ENCODE measurements around the gene DQX1. TPM values are rescaled to one million over a fixed set of nuclear protein-coding genes. Genes with fewer than 3 reads are reported as not detected.

DQX1 gene
- total RNA-seq, 2 experiments from 2014 or later: 0.20 to 0.39 TPM

DNA sequence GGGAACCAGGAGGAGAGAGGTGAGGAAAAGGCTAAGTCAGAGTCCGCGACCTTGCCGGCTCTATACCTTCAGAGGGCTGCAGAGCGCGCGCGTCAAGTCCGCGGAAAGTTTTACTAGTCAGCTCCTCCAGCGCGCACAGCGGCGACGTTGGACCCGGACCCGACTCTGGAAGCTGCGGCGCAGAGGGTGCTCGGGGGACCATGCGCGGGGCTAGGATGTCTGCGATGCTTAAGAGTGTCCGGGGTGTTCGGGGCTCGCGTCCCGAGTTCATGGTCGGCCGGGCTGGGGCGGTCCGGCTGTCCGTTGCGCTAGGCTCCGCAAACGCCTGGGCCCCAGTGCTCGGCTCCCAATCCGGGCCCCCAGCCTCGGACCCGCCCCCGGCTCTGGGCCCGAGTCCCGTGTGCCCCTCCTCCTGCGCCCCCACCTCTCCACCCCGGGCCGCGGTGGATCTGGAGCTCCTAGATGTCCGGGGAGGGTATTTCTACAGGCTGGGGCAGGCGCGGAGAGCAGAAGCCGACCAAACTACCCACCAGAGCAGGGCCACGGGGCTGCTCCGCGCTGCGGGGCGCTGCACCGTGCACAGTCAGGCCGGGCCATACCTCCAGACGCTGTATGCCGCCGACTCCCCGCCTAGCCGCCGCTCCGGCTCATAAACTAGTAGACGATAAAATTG lies 26.6 kb downstream of the DQX1 start, which contains the start of gene LBX2:
LBX2 (minus strand) TSS at position 337 of the 673 bp plus-strand sequence; CDS start at position 271, 66 bp downstream.
- H3K9me3 Mint-ChIP-seq: no peaks in the 10 kb centered on the region
- DNase-seq (peak; percentile 46), ATAC-seq (ENCODE audit: low read depth) (peak; percentile 12)
- peak within 1 kb of the TSS; percentile 87 for H3K4me3 Mint-ChIP-seq
- H3K4me1 Mint-ChIP-seq: peaks cover 27% of the 10 kb centered on the region
- peak within 1 kb of the TSS; percentile 42 for H3K27ac Mint-ChIP-seq
- POLR2A ChIA-PET: interaction anchor here (0.7 to 3.2 kb wide), 4 partner anchors 16 to 30 kb away, joined by 3 to 12 read pairs (median 6); partner anchors contain the start of genes AUP1, CCDC142, HTRA2 and TTC31
- H3K36me3 Mint-ChIP-seq: peaks cover 2% of the 10 kb centered on the region
- H3K27me3 Mint-ChIP-seq: peaks cover 54% of the 10 kb centered on the region

DNA sequence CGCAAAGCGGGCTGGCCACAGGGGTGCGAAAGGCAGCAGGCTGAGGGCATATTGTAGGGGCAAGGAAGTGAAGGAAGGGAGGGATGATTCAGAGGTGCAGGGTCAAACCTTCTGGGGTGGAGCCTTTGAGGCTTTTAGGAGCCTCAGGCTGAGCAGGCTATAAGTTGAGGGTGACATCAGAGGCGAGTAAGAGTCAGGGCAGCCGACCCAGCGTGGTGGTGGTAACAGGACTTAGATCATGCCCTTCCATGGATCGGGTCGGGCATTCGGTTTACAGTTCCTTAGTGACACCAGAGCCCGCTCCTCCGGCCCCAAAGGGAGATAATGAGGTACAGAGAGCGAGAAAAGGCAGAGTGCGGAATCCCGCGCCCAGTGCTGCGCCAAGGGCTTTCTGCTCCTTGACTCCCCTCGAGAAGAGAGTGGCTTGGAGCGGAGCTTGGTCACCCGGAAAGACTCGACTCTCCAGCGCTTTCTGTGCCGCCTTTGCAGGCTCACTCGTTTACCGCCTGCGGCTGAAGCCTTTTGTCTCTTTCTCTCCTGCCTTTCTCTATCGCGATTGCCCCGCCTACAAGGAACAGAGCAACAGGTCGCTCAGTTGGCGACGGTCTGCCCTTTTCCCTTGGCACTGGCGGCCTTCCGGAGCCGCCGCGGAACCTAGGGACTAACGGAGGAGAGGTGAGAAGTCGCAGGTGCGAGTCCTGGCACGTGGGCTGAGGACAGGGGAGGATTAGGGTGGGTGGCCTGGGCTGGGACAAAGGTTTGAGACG lies 27.3 kb downstream of the DQX1 start:
- H3K27me3 Mint-ChIP-seq: peaks cover 54% of the 10 kb centered on the region
- no peaks in the 10 kb centered on the region for H3K9me3 Mint-ChIP-seq
- peak; percentile 40 for ATAC-seq (ENCODE audit: low read depth)
- H3K4me3 Mint-ChIP-seq: peak overlapping the region; percentile 87
- H3K36me3 Mint-ChIP-seq: peaks cover 2% of the 10 kb centered on the region
- H3K27ac Mint-ChIP-seq: peak overlapping the region; percentile 42
- H3K4me1 Mint-ChIP-seq: peaks cover 26% of the 10 kb centered on the region
- POLR2A ChIA-PET: interaction anchor here (1.2 to 3.2 kb wide), 5 partner anchors 8 to 31 kb away, joined by 4 to 12 read pairs (median 8); partner anchors contain the start of genes AUP1, CCDC142, HTRA2 and PCGF1
- DNase-seq: peak; percentile 61

DNA sequence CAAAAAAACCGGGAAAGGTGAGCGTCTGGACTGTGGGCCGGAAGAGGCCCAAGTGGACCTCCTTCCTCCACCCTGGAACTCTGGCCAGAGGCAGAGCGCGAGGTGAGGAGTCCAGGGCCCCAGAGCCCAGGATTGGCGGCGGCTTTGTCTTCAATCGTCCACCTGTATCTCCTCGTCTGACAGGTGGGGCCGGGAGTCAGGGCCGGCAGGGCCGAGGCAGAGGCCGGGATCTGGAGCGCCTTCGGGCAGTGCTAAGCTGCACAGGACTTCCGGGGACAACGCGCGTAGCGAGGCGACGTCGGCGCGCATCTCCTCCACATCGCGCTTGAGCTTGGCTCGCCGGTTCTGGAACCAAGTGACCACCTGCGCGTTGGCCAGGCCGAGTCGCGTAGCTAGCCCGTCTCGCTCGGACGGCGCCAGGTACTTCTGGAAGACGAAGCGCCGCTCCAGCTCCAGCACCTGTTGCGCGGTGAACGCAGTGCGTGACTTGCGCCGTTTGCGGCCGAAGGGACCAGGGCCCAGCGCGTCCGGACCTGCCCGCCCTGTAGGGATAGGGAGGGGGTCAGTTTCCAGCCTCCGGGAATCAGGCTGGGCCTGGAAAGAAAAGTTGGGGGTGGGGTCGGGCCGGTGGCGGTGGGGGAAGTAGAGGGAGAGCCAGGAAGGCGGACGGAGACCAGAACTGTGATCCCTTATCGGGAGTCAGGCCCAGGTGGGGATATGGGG lies 28.1 kb downstream of the DQX1 start:
- ATAC-seq (ENCODE audit: low read depth): peak; percentile 41
- Mint-ChIP-seq H3K4me3 (peak overlapping the region; percentile 87), H3K9me3 (no peaks in the 10 kb centered on the region), H3K27me3 (peaks cover 54% of the 10 kb centered on the region), H3K36me3 (peaks cover 3% of the 10 kb centered on the region), H3K4me1 (peaks cover 24% of the 10 kb centered on the region), H3K27ac (peak overlapping the region; percentile 42)
- POLR2A ChIA-PET: interaction anchor here (1.2 to 3.2 kb wide), 4 partner anchors 9 to 32 kb away, joined by 4 to 12 read pairs (median 8); partner anchors contain the start of genes AUP1, CCDC142, HTRA2 and PCGF1
- peak; percentile 64 for DNase-seq

DNA sequence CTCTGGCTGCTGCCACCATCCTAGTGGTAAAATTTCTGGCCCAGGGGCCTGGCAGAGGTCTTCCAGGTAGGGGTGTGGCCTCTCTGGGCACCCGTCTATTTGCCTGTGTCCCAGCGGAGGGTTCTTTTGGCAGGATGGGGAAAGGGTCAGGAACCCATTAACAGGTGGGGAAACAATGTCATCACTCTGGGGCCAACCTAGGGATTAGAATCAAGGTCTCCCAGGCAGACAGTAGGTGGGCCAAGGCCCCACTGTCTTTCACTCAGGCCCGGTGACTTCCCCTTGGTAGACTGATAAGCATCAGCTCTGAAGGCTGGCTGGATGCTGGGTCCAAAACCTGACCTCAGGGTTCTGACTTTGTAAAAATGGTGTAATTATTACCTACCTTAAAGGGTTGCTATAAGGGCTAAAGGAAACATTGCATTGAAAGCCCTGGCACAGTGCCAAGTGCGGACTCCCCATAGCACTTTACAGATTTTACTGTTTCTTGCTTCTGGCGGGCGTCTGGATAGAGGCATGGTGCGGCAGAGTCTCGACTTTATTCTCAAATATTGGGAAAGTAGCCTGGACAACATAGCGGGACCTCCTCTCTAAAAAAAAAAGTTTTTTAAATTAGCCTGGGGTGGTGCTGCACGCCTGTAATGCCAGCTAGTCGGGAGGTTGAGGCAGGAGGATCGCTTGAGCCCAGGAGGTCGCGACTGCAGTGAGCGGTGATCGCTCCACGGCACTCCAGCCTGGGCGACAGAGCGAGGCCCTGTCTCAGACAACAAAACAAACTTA lies 28.8 kb downstream of the DQX1 start:
- Mint-ChIP-seq H3K9me3 (no peaks in the 10 kb centered on the region), H3K36me3 (peaks cover 6% of the 10 kb centered on the region), H3K27me3 (peaks cover 47% of the 10 kb centered on the region), H3K4me3 (peak overlapping the region; percentile 87), H3K4me1 (peaks cover 23% of the 10 kb centered on the region), H3K27ac (no peak overlapping the region)
- no peak for ATAC-seq (ENCODE audit: low read depth)
- DNase-seq: no peak
- POLR2A ChIA-PET: interaction anchor here (1.2 to 3.2 kb wide), 4 partner anchors 10 to 33 kb away, joined by 4 to 12 read pairs (median 8); partner anchors contain the start of genes AUP1, CCDC142, HTRA2 and PCGF1

DNA sequence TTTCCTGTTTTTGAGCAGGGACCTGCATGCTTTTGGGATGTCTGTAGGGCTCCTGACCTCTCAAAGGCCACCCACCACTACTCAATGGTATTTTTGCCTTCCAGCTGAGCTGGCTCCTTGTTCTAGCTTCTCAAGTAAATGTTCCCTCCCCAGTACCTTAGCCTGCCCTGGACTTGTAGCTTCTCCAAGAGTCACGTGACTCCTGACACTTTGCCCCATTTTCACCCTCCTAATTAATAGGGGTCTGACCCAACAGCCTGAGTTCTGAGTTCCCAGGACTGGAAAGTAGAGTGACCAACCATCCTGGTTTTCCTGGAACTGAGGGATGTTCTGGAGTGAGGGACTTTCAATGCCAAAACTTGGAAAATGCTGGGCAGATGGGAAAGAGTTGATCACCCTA lies 30.6 kb downstream of the DQX1 start:
- POLR2A ChIA-PET: interaction anchor here (1.5 kb wide), 1 partner anchor 12 kb away, joined by 3 read pairs; the partner anchor contains the start of genes CCDC142 and TTC31
- no peak overlapping the region for H3K4me3 Mint-ChIP-seq
- H3K36me3 Mint-ChIP-seq: peaks cover 6% of the 10 kb centered on the region
- no peak for ATAC-seq (ENCODE audit: low read depth)
- H3K27me3 Mint-ChIP-seq: peaks cover 32% of the 10 kb centered on the region
- H3K4me1 Mint-ChIP-seq: peaks cover 19% of the 10 kb centered on the region
- no peak overlapping the region for H3K27ac Mint-ChIP-seq
- no peaks in the 10 kb centered on the region for H3K9me3 Mint-ChIP-seq
- no peak for DNase-seq

DNA sequence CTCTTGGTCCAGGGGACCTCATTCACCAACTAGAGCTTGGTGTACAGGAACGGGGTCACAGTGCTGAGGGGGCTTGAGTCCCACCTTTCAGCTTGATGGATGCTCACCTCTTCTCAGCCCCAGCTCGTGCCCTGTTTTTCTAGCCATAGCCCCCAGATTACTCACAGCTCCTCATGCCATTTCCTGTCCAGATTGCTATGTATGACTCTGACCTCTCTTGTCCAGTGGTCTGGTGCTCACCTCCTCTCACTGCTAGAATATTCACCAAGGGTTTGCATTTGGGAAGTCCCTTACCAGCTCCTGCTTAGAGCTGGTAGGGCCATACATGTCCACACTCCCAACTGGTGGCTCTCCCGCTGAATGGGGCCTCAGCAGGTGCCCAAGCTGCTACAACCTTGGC lies 32.5 kb downstream of the DQX1 start:
- no peak overlapping the region for H3K27ac Mint-ChIP-seq
- POLR2A ChIA-PET: interaction anchor here (1.0 to 1.1 kb wide), 2 partner anchors 28 to 72 kb away, joined by 3 read pairs; partner anchors contain the start of genes C2orf81, MOGS and WDR54
- no peaks in the 10 kb centered on the region for H3K9me3 Mint-ChIP-seq
- no peak overlapping the region for H3K4me3 Mint-ChIP-seq
- peaks cover 15% of the 10 kb centered on the region for H3K27me3 Mint-ChIP-seq
- no peak for ATAC-seq (ENCODE audit: low read depth)
- H3K4me1 Mint-ChIP-seq: peaks cover 10% of the 10 kb centered on the region
- no peak for DNase-seq
- H3K36me3 Mint-ChIP-seq: peaks cover 10% of the 10 kb centered on the region

DNA sequence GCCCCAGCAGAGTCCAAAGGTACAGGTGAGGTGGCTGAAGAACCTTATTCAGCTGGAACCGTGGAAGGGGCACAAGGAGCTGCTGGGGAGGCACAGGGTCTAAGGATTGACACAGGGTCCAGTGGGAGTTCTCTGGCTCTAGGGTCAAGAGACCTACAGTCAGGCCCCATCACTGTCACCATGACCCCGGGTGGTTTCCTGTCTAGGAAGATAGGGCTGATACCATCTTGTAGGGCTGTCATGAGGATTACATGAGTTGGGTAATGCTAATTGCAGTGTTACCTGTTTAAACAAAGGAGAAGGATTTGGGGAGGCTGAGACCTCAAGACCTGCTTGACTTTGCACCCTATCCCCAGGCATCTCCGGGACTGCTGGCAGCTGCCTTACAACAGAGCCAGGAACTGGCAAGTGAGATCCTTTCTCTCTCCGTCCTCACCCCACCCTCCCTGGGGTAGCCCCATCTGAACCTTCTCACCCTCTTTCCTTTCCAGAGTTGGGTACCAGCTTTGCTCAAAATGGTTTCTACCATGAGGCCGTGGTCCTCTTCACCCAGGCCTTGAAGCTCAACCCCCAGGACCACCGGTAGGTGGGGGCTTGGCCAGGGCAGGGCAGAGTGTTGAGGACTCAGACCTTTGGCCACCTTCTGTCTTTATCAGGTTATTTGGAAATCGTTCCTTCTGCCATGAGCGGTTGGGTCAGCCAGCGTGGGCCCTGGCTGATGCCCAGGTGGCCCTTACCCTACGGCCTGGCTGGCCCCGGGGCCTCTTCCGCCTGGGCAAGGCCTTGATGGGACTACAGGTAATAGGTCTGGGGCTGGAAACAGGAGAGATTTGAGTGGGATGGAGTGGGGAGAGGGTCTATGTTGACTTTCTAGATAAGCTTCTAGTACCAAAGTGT lies 34.1 kb downstream of the DQX1 start:
- H3K4me1 Mint-ChIP-seq: peaks cover 1% of the 10 kb centered on the region
- no peak overlapping the region for H3K4me3 Mint-ChIP-seq
- peaks cover 10% of the 10 kb centered on the region for H3K36me3 Mint-ChIP-seq
- POLR2A ChIA-PET: interaction anchor here (1.1 to 1.2 kb wide), 2 partner anchors 9 to 71 kb away, joined by 3 to 4 read pairs; partner anchors contain the start of genes C2orf81, CCDC142, TTC31 and WDR54
- no peak overlapping the region for H3K27ac Mint-ChIP-seq
- H3K27me3 Mint-ChIP-seq: no peaks in the 10 kb centered on the region
- DNase-seq (no peak), ATAC-seq (ENCODE audit: low read depth) (no peak)
- no peaks in the 10 kb centered on the region for H3K9me3 Mint-ChIP-seq

DNA sequence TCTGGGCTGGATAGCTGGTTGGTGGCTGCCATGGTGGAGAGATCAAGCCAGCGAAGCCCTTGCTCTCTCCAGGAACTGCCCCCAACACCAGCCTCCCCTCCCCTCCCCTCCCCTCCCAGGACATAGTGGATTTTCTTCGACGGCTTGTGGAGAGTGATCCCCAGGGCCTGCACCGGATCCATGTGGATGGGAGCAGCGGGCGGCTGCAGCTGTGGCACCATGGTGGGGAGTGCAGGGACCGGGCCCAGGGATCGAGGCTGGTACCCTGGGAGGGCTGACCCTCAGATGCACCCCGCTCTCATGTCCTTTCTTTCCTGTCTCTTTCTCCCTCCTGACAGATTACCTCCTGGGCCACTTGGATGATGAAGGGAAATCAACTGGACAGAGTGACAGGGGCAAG lies 36.1 kb downstream of the DQX1 start:
- Mint-ChIP-seq H3K27me3 (no peaks in the 10 kb centered on the region), H3K4me3 (no peak overlapping the region), H3K9me3 (no peaks in the 10 kb centered on the region), H3K36me3 (peaks cover 13% of the 10 kb centered on the region), H3K27ac (no peak overlapping the region), H3K4me1 (peaks cover 7% of the 10 kb centered on the region)
- DNase-seq (no peak), ATAC-seq (ENCODE audit: low read depth) (no peak)
- POLR2A ChIA-PET: interaction anchor here (0.7 to 0.9 kb wide), 2 partner anchors 9 to 14 kb away, joined by 3 read pairs; no protein-coding TSS in a partner anchor

DNA sequence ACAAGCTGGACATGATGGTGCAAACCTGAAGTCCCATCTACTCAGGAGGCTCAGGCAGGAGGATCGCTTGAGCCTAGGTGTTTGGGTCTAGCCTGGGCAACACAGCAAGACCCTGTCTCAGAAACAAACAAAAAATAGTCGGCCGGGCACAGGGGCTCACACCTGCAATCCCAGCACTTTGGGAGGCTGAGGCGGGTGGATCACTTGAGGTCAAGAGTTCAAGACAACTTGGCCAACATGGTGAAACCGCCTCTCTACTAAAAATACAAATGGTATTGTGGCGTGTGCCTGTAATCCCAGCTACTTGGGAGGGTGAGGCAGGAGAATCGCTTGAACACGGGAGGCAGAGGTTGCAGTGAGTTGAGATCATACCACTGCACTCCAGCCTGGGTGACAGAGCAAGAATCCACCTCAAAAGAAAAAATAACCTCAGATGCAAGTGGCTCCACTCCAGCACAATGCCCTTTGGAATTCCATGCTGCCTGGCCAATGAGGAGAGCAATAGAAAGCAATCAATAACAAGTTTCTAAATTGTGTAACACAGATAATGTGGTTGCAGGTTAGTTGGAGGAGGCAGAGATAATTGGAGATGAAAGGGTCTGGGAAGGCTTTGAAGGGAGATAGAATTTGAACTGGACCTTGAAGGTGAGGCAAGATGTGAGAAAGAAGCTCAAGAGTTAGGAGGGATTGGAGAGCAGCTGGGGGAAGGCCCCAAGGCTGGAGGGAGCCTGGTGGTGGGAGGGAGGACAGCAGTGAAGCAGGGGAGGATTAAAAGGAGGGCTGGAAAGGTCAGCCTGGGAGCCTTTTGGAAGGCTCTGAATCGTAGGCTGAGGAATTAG lies 37.2 kb downstream of the DQX1 start:
- POLR2A ChIA-PET: interaction anchor here (0.9 kb wide), 1 partner anchor 15 kb away, joined by 3 read pairs; no protein-coding TSS in a partner anchor
- H3K27me3 Mint-ChIP-seq: no peaks in the 10 kb centered on the region
- H3K36me3 Mint-ChIP-seq: peaks cover 13% of the 10 kb centered on the region
- H3K4me3 Mint-ChIP-seq: no peak overlapping the region
- no peak overlapping the region for H3K27ac Mint-ChIP-seq
- peaks cover 11% of the 10 kb centered on the region for H3K4me1 Mint-ChIP-seq
- ATAC-seq (ENCODE audit: low read depth) (no peak), DNase-seq (no peak)
- no peaks in the 10 kb centered on the region for H3K9me3 Mint-ChIP-seq

DNA sequence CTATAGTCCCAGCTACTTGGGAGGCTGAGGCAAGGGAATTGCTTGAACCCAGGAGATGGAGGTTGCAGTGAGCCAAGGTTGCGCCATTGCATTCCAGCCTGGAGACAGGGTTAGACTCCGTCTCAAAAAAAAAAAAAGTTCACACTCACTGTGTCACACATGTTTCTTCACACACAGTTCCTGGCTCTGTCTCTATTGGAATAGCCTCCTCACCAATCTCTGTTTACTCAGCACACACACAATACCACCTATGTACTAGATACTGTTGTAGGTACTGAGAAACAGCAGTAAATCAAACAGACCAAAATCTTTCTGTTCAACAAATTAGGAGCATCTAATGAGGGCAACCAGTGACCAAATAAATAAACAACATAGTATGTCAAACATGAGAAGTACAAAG lies 39.9 kb downstream of the DQX1 start:
- ATAC-seq (ENCODE audit: low read depth) (no peak), DNase-seq (no peak)
- no peak overlapping the region for H3K27ac Mint-ChIP-seq
- peaks cover 10% of the 10 kb centered on the region for H3K36me3 Mint-ChIP-seq
- POLR2A ChIA-PET: no interaction called here
- no peak overlapping the region for H3K4me3 Mint-ChIP-seq
- no peaks in the 10 kb centered on the region for H3K27me3 Mint-ChIP-seq
- no peaks in the 10 kb centered on the region for H3K9me3 Mint-ChIP-seq
- H3K4me1 Mint-ChIP-seq: peaks cover 16% of the 10 kb centered on the region
